Stimulated activated CD4-positive, alpha-beta T cell treated with anti-CD3 and anti-CD28 coated beads, TNF-alpha, amount 100 ng/mL, for 24 hours (primary cell): Measurements from ENCODE around the gene SANBR.
"Not testable (repeated sequence)": the region's sequence is repeated elsewhere in the genome, so short reads cannot be mapped to it uniquely, and the experiment has no call there.

ENCODE experiments used
- DNase-seq, 3 experiments: peaks; one replicate each; pipeline ENCODE4 v3.0.0-alpha.2; 2020; ENCODE audit warnings: low read depth in 3 of 3

Gene SANBR

DNA sequence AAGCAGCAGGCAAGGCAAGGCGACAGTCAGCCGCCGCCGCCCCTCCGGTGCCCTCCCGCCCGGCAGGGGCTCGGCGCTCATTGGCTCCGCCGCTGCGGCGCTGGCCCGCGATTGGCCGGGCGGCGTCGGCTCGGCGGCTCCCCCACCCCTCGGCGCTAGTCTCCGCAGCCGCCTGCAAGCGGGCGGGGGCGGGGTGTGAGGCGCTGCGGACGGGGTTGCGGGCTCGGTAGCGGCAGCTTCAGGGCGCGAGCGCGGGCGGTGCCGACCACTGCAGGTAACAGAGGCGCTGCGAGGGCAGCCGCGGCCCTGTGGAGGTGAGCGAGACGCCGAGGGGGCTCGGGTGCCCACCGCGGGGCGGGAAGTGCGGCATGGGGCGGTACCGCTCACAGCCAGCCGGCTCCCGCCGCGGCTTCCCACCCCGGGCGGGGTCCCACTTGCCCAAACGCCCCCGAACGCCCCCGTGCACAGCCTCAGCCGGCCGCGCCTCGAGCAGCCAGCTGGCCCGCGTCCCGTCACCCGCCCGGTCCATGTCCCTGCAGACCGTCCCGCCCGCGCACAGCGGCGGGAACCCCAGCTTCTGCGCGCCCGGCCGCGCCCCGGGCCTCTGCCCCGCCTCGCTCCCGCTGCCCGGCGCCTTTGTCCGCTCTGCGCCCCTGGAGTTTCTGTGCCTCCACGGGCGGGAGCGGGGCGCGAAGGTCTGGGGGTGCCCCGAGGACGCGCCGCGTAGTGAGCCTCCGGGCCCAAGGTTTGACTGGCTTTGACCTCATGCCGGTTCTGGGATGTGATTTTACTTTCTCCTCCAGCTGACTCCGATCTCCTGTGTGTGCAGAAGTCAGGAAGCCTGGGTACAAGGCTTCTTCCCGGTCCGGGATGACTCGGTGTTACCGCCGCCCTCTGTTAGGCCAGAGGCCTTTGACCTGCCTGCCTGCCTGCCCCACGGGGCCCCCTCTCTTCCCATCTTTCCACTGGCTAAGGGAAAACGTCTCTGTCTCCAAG is at the start of gene SANBR:
Gene SANBR (plus strand): TSS at position 158 of the 996 bp plus-strand sequence. CDS start 4,480 bp downstream, outside the sequence.
- peak; percentile 60 to 82 (median 70) for DNase-seq

DNA sequence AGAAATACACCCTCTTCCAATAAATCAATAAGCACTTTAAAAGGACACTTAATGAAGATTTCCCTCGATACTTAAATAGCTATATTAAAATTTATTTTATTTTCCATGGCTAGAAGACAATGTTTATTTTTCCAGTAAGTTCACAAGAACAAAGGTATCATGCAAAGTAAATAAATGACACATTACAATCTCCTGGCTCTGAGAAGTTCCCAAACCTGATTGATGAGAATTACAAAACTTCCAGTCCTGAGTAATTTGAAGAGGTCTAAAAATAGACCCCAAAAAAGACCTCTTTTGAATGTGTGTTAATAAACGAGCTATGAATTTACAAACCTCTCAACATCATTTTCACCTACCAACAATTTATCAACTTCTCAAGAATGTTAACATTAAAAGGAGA is 49.7 kb upstream of the SANBR start:
- DNase-seq = no peak

DNA sequence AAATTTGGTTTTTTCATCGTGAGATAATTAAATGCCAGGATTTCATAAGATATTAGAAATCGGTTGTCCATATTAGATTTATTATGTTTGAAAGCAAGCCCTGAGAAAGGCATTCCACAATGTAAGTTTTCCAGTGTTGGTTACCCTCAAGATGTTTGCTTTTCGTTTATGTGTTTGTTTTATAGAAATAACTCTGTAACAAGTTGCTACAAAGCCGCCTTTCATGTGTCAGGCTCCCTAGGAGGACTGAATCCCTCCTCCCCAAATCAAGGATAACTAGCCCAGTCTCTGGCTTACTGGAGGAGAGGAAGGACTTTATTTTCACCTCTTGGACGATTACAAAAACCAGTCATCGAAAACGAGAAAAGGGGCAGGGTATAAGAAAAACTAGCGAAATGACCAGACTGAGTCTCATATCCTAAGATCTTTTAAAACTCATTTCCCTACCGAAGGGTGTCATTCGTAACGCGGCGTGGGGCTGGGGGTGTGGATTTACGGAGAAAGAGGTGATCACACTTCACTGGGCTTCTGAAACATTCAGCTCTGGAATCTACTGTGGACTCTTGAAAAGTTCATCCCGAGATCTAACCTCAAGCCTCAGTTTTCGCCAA is 49.2 kb upstream of the SANBR start:
- peak in 1 of 3 experiments; percentile 47 for DNase-seq

DNA sequence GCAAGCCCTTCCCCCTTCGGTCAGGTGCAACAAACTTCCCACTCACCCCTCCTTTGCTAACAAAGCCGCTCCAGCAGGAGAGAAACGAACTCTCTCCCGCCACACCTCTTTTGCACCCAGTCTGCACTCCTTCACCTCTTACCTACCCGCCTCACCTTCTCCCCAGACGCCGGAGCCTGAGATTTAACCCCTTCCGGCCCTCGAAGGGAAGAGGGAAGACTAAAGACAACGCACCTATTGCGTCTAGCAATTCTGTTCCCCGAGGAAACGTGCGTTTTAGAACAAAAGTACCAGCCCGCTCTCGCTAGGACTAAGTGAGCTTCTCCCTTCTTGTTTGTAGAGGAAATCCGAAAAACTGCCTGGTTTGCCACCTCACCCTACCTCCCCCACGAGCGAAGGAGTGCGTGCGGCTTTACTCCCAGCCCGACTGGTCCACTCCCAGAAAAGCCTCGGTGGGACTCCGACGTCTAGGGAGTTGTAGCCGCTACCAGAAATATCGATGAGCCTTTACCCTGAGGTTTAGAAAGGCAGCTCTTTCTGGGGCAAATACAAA is 48.6 kb upstream of the SANBR start:
- peak; percentile 38 to 66 (median 57) for DNase-seq

DNA sequence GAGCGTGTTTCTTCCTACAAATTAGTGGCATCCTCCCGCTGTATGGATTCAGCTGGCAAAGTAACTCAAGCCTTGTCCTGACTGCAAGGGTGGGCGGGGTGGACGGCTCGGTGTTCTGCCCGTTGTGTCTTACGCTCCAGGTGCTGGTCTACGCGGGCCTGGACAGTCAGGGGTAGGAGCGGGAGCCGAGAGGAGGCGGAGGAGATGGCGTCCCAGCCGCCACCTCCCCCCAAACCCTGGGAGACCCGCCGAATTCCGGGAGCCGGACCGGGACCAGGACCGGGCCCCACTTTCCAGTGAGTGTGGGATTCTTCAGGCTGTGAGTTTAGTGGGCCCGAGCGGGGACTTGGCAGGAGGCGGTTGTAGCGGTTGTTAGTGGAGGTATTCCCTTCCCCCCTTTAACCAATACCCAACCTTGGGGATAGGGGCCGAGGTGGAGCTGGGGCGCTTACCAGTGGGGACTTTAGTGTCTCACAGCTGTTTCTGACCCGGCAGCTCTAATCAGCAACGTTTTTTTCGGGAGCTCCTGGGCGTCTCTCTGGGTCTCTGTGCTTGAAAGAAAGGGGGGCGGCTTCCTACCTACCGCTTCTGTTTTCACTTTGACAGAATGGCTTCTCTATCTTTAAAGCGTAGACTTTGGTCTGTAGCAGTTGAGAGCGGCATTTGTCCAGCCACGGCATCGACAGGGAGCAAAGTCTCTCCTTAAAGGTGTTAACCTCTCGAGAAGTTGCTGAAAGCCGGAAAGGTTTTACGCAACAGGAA is 47.9 kb upstream of the SANBR start, which contains the start of the genes PEX13 and PUS10:
Gene PEX13 (plus strand): TSS at position 165 of the 762 bp plus-strand sequence. CDS start 40 bp downstream, at position 205.
Gene PUS10 (minus strand): TSS at position 700 of the 762 bp plus-strand sequence. CDS start 6,365 bp downstream, outside the sequence.
- DNase-seq = peak; percentile 40 to 73 (median 42)

DNA sequence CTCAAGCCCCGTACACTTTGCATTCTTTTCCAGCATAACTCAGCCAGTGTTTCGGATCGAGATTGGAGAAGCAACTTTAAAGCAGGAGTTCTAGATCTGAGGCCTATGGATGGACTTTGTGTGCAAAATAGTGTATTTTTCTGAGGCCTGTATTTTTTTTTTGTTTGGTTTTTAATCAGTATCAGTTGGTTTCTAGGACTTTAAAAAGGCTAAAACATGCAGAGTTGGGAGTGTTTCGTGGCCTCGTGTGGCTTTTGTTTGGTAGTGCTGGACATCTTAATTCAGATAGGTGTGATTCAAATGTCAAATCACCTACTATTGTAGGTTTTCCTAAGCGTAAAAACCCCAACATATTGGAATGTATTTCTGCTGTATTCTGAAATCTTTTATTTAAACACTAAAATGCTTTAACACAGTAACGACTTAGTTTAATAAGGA is 47.3 kb upstream of the SANBR start:
- DNase-seq = no peak

DNA sequence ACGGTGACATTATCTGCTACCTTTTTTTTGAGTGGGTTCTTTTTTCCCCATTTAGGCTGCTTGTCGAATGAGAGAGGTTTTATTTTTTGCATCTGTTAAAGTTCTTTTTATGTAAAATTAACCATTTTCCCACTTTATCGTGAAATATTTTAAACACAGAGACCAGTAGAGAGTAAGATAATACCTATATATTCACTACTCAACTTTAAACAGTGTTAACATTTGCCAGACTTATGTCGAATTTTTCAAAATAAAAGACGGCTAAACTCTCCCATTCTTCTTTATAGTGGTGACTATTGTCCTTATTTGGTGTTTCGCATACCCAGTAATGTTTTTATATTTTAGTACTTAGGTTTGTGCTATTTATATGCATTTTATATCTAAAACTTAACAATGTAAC is 46.9 kb upstream of the SANBR start:
- no peak for DNase-seq

DNA sequence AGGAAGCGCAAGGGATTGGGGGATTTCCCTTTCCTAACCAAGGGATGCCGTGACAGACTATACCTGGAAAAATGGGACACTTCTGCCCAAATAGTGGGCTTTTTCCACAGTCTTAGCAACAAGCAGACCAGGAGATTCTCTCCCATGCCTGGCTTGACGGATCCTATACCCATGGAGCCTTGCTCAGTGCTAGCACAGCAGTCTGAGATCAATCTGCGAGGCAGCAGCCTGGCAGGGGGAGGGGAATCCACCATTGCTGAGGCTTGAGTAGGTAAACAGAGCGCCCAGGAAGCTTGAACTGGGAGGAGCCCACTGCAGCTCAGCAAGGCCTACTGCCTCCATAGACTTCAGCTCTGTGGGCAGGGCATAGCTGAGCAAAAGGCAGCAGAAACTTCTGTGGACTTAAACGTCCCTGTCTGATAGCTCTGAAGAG is 44.4 kb upstream of the SANBR start:
- no peak for DNase-seq

DNA sequence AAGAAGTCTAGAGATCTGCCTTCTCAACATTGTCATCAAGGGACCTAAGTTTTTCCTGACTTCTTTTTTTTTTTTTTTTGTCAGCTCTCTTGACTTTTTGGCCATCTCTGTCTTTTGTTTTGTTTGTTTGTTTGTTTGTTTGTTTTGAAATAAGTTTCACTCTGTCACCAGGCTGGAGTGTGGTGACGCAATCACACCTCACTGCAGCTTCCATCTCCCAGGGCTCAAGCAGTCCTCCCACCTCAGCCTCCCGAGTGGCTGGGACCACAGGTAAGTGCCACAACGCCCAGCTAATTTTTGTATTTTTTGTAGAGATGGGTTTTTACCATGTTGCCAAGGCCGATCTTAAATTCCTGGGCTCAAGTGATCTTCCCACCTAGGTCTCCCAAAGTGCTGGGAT is 42.0 kb upstream of the SANBR start:
- DNase-seq = no peak

DNA sequence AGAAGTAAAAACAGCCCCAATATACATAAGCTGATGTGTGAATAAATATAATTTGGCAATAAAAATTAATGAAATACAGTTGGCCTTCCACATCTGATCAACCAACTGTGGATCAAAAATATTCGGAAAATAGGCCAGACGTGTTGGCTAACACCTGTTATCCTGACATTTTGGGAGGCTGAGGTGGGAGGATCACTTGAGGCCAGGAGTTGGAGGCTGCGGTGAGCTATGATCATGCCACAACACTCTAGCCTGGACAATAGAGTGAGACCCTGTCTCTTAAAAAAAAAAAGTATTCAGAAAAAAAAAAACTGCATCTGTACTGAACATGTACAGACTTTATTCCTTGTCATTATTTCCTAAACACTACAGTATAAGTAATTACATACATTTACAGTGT is 36.1 kb upstream of the SANBR start:
- DNase-seq = no peak

DNA sequence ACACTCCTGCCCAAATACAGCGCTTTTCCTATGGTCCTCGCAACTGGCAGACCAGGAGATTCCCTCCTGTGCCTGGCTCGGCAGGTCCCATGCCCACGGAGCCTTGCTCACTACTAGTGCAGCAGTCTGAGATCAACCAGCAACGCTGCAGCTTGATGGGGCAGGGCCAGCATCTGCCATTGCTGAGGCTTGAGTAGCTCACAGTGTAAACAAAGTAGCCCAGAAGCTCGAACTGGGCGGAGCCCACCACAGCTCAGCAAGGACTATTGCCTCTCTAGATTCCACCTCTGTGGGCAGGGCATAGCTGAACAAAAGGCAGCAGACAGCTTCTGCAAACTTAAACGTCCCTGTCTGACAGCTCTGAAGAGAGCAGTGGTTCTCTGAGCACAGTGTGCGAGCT is 31.1 kb upstream of the SANBR start:
- not testable (repeated sequence) for DNase-seq

DNA sequence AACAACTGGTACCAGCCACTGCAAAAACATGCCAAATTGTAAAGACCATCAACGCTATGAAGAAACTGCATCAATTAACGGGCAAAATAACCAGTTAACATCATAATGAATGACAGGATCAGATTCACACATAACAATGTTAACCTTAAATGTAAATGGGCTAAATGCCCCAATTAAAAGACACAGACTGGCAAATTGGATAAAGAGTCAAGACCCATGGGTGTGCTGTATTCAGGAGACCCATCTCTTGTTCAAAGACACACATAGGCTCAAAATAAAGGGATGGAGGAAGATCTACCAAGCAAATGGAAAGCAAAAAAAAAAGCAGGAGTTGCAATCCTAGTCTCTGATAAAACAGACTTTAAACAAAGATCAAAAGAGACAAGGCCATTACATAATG is 29.0 kb upstream of the SANBR start:
- not testable (repeated sequence) for DNase-seq

DNA sequence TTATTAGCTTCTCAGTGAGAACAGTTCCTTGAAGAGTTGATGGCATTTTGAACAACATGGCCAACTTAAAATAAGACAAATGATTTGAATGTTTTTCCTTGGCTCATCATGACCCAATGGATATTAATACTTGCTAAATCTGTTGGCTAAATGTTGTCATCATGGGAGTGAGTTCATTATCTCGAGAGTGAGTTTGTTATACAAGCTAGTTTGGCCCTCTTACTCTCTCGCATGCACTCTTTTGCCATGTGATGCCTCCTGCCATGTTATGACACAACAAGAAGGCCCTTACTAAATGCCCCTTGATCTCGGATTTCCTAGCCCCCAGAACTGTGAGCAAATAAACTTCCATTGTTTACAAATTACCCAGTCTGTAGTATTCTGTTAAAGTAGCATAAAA is 22.9 kb upstream of the SANBR start:
- no peak for DNase-seq

DNA sequence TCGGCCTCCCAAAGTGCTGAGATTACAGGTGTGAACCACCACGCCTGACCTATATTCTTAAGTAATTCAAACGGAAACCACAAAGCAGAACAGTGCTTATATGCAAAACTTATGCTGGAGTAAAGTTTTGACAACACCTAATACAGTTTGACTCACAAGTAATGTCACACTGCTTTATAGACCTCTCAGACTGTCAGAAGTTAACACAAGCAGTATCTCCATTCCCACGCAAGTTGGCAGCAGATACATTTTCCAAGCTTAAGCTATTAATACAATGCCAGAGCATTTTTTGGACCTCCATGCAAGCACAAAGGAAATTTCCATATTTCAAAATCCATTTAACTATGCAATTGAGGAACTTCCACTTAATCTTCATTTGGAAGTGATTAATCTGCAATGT is 21.0 kb upstream of the SANBR start:
- DNase-seq = no peak

DNA sequence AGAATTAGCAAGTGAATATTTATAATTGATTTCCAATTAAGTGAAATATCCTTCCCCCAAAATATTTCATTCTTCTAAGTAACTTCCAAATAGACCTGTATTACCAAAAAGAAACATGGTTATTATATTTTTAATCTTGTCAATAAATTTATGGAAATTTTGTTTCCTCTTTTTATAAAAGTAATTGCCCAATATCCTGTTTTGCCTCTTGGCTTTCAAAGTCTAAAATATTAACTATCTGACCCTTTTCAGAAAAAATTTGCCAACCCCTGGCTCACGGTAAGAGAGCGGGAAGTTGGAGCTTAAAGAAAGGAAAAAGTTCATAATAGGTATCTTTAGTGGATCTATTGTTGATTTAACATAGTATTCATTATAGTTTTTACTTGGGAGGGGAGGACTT is 20.4 kb upstream of the SANBR start:
- DNase-seq = no peak

DNA sequence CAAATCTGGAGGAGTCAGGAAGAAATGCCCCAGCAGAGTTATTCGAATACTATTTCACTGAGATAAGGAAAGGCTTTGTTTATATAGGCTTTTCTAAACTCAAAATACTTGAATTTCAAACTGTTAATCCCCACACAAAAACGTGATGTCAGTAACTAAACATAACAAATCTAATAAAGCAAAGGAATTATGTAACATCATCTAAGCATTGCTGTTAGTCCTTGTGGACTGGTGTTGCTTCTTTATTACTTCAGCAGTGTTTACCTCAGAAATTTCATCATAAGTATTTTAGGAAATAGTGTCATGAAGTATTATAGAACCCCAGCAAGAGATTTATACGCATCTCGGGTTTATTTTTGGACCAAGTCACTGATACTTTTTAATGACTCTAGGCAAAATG is 19.7 kb upstream of the SANBR start:
- DNase-seq = no peak

DNA sequence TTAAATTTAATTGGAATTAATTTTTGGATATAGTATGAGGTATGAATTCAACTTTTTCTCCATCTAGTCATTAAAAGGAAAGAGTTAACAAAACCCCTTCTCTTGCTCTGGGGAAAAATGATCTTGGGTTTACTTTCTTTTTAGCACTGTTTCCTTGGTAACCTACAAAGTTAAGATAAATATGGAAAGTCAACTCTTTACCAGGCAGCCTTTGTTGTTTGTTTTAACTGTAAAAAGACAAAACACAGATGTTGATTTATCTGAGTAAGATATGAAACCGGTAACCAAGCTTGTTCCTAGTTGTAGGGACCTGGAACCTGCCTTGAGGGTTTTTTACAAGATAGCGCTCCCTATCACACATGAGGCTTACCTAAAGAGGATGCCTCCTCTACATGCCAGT is 10.1 kb upstream of the SANBR start:
- no peak for DNase-seq

DNA sequence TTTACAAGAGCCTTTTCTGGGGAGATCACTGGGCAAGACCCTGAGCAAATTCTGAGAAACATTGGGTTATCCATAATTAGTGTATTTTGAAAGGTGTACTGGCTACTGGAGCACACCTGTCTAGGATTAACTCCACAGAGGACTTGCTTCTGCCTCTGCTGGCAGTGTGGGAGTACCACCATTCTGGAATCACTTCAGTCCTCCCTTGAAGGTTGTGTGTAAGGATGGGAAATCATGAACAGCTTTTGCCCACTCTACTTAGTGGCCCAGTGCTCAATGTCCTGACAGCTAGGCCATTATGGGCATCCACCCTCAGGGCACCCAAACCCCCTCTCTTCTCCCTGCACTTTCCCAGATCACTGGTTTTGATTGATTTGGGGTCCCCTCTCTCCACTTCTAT is 8.1 kb upstream of the SANBR start:
- DNase-seq = no peak

DNA sequence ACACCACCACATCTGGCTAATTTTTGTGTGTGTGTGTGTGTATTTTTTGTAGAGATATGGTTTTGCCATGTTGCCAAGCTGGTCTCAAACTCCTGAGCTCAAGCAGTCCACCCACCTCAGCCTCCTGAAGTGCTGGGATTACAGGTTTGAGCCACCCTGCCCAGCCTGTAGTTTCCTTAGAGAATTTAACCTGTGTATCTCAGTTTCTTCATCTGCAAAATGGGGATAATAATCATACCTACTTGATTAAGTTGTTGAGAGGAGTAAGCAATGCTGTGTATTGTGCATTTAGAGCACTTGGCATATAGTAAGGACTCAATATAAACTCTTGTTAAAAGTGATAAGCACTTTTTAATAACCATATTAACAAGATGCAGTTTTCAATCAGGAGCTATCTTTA is 6.3 kb upstream of the SANBR start:
- no peak for DNase-seq

DNA sequence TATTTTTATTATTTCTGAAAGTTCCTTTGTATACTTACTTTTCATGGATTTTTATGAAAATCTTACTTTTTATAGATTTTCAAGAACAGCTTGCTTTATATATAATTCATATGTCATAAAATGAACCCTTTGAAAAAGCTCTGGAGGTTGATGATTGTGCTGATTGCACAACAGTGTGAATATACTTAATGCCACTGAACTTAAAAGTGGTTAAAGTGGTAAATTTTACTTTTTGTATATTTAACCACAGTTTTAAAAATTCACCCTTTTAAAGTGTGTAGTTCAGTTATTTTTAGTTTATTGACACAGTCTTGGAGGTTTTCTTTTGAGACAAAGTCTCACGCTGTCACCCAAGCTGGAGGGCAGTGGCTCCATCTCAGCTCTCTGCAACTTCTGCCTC is 8.4 kb downstream of the SANBR start:
- DNase-seq = no peak

DNA sequence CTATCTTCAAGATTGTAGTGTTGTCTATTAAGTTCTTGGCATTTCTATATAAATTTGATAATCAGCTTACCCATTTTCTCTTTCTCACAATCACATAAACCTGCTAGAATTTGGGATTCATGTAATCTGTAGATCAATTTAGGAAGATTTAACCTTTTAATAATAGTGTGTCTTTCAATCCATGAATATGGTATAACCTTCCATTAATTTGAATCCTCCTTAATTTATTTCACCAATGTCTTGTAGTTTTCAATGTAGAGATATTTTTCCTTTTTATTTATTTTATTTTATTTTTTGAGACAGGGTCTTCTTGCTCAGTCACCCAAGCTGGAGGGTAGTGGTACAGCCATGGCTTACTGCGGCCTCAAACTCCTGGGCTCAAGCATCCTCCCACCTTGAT is 20.2 kb downstream of the SANBR start:
- no peak for DNase-seq

DNA sequence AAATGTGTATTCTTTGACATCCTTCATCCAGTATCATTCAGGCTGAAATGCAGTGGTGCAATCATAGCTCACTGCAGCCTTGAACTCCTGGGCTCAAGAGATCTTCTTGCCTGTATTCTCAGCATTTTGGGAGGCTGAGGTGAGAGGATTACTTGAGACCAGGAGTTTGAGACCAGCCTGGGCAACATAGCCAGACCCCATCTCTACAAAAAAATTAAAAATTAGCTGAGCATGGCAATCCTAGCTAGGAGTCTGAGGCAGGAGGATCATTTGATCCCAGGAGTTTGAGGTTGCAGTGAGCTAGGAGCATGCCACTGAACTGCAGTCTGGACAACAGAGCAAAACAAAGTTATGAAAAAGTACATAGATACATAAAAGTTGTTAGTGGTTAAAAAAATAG is 24.1 kb downstream of the SANBR start:
- no peak for DNase-seq
